Left hindlimb (tissue), 1 donor: ENCODE data around the gene MINDY2.
"Not testable (repeated sequence)": the region's sequence is repeated elsewhere in the genome, so short reads cannot be mapped to it uniquely, and the experiment has no call there.

Source experiments
- DNase-seq: peaks from one replicate; pipeline ENCODE4 v3.0.0-alpha.2; 2018

MINDY2 gene

DNA sequence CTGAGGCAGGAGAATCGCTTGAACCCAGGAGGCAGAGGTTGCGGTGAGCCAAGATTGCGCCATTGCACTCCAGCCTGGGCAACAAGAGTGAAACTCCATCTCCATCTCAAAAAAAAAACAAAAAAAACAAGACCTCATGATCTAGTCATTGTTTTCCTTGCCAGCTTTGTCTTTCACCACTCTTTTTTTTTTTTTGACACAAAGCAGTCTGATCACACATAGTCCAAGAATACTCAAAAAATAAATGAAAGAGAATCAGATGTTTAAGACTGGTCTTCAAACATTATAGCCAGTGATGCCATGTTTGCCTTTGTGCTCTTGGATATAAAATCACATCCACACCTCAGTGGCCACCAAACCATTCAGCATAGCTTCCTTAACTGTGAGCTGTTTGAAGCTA, 15.8 kb upstream of the MINDY2 start:
- DNase-seq = no peak

DNA sequence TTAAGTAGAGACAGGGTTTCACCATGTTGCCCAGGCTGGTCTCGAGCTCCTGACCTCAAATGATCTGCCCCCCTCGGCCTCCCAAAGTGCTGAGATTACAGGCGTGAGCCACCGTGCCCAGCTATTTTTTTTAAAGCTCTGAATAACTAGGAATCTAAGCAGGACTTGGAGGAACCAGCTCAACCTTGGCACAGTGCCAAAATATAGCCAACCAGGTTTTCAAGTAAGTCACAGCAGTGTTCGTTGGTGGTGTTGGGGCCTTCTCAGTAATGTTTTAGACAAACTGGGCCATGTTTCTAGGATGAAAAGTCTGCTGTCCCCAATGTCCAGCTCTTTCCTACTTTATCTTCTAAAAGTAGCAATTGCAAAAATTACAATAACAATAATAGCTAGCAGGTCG, 15.1 kb upstream of the MINDY2 start:
- no peak for DNase-seq

DNA sequence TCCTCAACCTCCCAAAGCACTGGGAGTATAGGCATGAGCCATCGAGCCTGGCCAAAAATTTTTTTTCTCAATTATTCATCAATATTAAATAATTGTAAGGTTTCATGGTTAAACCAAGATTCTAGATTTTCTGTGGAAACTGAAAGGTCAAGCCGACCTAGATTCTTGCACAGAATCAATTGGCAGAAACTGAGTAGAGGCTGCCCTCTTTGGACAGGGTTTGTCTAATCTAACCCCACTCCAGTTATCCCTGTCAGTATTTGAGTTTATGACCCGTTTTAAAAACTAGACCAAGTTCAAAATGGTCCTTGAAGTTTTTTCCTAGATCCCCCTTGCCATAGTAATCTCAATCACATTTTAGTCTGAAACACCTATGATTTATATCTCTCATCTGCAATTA, 13.0 kb upstream of the MINDY2 start:
- no peak for DNase-seq

DNA sequence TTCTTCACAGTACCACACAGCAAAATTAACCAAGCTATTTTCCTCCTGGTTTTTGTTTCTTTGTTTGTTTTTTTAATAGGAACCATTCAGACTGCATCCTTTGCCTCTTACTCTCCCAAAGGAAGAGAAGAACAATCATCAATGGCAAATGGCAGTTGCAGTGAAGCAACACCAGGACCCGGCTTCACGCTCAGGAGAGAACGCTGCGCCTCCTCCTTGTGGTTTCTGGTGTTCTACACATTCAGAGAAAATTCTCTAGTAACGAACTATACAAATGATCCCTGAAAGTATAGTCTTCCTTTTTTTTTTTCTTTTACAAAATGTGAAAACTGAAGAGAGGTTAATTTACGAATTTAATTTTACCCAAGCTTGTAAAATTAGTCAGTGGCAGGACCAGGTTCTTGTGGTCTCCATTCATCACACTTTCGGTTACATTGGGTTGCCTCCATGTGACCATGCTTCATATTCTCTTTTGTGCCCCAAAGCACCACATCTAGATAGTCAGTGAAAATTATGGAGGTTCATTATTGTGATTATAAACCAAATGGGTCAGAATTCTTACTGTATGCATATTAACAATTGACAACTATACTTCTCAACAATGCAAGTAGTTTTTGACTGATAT, 10.6 kb upstream of the MINDY2 start:
- DNase-seq = no peak

DNA sequence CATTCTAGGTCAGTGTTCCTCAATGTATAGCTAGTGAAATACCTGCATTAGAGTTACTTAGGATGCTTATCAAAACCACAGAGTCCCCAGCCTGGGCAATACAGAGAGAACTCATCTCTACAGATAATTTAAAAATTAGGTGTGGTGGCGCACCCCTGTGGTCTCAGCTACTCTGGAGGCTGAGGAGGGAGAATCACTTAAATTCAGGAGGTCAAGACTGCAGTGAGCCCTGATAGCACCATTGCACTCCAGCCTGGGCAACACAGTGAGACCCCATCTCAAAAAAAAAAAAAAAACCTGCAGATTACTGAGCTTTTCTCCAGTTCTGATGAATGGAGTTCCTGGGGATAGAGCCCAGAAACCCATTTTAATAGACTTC, 10.1 kb upstream of the MINDY2 start:
- no peak for DNase-seq

- DNase-seq = no peak
These were observed 8.8 kb upstream of the MINDY2 start for GRCh38 chr15:58762285-58762684.

GRCh38 chr15:58762731-58763130, 8.4 kb upstream of the MINDY2 start:
- no peak for DNase-seq

GRCh38 chr15:58764468-58764867, 6.6 kb upstream of the MINDY2 start:
- DNase-seq = no peak

GRCh38 chr15:58766290-58766689, 4.8 kb upstream of the MINDY2 start:
- no peak for DNase-seq

- not testable (repeated sequence) for DNase-seq
These were observed 2.5 kb upstream of the MINDY2 start for GRCh38 chr15:58768601-58769004.

DNA sequence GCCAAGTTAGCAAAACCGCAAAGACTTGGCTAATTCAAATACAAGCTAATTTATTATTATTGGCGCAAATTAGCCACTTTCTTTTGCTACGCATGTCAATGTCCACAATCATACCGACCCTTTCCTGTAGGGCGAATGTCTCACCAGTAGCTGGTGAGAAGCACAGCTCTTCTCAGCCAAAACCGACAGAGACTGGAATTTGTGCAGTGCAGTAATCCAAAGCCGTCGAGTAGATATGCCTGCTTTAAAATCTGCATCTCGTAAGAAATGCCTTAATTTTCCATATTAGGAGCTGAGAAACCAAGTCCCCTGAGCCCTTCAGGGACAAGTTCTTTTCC, 614 bp upstream of the MINDY2 start:
- DNase-seq = no peak

DNA sequence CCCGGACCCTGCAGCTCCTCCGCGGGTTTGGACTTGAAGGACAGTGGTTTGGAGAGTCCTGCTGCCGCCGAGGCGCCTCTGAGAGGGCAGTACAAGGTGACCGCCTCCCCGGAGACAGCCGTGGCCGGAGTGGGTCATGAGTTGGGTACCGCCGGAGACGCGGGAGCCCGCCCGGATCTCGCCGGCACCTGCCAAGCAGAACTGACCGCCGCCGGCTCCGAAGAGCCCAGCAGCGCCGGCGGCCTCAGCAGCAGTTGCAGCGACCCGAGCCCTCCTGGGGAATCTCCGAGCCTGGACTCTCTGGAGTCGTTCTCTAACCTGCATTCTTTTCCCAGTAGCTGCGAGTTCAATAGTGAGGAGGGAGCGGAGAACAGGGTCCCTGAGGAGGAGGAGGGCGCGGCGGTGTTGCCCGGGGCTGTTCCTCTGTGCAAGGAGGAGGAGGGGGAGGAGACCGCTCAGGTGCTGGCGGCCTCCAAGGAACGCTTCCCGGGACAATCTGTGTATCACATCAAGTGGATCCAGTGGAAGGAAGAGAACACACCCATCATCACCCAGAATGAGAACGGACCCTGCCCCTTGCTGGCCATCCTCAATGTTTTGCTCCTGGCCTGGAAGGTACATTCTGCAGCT, 634 bp downstream of the MINDY2 start:
- DNase-seq = peak; percentile 58

GRCh38 chr15:58773024-58773423, 1.9 kb downstream of the MINDY2 start:
- DNase-seq = no peak

DNA sequence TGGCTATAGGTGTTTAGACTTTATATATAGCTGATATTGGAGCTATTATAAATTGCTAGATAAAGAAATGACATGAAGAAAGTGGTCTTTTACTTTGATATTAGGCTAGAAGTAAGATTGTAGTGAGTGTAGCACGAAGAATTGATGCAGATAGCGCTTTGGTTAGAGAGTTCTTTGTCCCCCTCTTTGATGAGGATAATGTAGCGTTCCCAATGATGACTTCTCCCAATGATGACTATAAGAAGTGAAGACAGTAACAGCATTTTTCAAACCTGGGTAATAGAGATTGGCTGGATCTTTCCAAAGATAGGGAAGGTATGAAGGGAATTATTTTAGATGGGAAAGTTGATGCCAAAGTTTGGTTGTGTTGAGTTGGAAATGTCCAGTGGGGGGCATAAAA, 4.3 kb downstream of the MINDY2 start:
- DNase-seq = no peak

DNA sequence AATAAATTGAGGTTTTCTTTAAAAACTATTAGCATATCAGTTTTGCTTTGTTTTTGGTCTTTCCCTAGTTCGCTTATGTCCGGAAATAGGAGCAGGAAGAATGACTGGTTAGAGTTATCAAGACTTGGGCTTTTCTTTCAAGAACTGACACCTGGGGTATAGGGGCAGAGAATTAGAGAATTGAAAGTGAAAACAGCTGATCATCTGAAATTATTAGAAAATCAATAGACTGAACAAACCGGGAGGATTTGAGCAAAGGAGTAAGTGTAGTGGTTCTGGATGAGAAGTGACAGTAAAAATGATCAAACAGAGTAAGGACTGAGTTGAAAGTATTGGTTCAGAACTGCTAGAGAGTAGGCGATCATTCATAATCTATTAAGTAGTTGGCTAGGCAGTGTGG, 6.0 kb downstream of the MINDY2 start:
- no peak for DNase-seq

- DNase-seq = no peak
These were observed 8.5 kb downstream of the MINDY2 start for GRCh38 chr15:58779554-58779953.

- no peak for DNase-seq
These were observed 14.3 kb downstream of the MINDY2 start for GRCh38 chr15:58785355-58785754.

DNA sequence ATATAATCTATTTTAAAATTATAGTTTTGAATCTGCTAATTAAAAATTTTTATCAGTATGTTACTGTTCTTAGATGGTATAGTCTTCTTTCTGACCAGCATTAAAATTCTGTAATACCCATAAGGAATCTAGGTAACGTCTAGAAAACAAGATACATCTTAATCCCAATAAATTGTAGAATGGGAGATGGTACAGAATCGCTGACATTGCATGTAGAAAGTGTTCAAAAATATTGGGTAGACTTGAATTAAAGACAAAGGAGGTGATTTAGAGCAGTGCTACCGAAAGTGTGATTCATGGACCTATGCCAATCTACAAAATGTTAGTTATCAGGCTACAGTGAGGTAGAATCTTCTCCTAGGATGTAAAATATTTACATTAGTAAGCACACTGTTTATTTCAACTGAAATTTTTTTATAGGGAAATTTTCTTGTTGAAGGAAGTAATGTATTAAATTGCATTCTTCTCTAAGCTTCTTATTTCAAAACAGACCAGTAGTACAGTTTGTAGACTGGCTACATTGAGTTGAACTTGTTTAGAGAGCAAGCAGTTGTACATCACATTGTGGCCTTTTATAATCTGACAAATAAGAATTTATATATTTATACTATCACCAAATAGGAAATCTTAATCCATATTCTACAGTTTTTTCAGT, 17.1 kb downstream of the MINDY2 start:
- DNase-seq = no peak

GRCh38 chr15:58793862-58794261, 22.8 kb downstream of the MINDY2 start:
- DNase-seq = no peak

DNA sequence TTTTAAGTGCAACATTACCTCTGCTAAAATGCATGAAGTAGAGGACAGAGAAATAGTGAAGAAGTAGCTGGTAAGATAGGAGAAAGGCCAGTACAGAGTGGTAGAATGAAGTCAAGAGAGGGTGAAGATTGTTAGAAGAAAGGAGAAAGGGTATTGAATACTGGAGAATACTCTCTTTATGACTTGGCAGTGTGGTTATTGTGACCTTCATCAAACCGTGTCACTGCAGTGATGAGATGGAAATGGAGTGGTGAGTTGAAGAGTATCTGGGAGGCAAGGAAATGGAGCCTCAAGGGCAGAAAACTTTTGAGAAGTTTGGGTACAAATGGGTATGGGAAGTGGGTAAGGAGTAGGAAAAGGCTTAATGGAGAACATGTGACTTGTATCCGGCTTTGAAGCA, 24.7 kb downstream of the MINDY2 start:
- no peak for DNase-seq

DNA sequence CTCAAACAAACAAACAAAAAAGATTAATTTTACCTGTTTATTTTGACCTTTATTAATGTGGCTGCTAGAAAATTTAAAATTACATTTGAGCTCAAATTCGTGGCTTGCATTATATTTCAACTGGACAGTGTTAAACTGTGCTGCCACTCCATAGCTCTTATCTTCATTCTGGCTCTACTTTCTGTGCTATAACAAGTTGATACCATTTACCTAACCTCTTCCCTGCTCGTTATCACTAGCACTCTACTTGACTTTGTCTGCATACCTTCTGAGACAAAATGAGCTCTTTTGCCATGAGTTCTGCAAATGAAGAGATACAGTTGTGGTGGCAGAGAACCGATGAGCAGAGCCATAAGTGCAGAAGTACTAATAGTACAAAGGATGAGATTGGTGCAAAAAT, 26.4 kb downstream of the MINDY2 start:
- no peak for DNase-seq

GRCh38 chr15:58805095-58805494, 34.0 kb downstream of the MINDY2 start:
- no peak for DNase-seq

DNA sequence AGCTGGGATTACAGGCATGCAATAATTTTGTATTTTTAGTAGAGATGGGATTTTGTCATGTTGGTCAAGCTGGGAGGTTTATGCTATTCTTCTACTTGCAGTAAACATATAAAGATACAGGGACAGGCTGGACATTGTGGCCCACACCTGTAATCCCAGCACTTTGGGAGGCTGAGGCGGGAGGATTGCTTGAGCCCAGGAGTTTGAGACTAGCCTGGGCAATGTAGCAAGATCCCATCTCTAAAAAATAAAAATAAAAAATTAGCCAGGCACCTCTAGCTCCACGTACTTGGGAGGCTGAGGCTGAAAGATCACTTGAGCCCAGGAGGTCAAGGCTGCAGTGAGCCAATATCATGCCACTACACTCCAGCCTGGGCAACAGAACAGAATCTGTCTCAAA, 52.2 kb downstream of the MINDY2 start:
- DNase-seq = not testable (repeated sequence)

- no peak for DNase-seq
These were observed 59.5 kb downstream of the MINDY2 start for GRCh38 chr15:58830556-58830955.
